ENCODE data around the gene OPTN.
"Not testable (repeated sequence)": the region's sequence is repeated elsewhere in the genome, so short reads cannot be mapped to it uniquely, and the experiment has no call there.

The OPTN gene

GRCh38 chr10:13136651-13137050, 36.7 kb downstream of the OPTN start:
- ATAC-seq: no peak

GRCh38 chr10:13139150-13139549, 39.2 kb downstream of the OPTN start:
- ATAC-seq: no peak

GRCh38 chr10:13139676-13140075, 39.7 kb downstream of the OPTN start:
- ATAC-seq: no peak

- ATAC-seq: no peak
These were observed 40.7 kb downstream of the OPTN start for GRCh38 chr10:13140627-13141190.

- ATAC-seq: no peak
These were observed 43.8 kb downstream of the OPTN start for GRCh38 chr10:13143766-13144165.

GRCh38 chr10:13144814-13145213, 44.9 kb downstream of the OPTN start:
- ATAC-seq: no peak

GRCh38 chr10:13146379-13146778, 46.4 kb downstream of the OPTN start:
- no peak for ATAC-seq

GRCh38 chr10:13147161-13147560, 47.2 kb downstream of the OPTN start:
- no peak for ATAC-seq

GRCh38 chr10:13152296-13152695, 52.3 kb downstream of the OPTN start:
- no peak for ATAC-seq

GRCh38 chr10:13155860-13156259, 55.9 kb downstream of the OPTN start:
- not testable (repeated sequence) for ATAC-seq

- no peak for ATAC-seq
These were observed 58.4 kb downstream of the OPTN start for GRCh38 chr10:13158401-13158800.

GRCh38 chr10:13160934-13161856, 61.2 kb downstream of the OPTN start, which contains the start of gene MCM10:
MCM10 (plus strand) TSS chr10:13161558; CDS start chr10:13164203, 2,645 bp downstream.
- peak; percentile 100 for ATAC-seq

GRCh38 chr10:13161857-13162271, 61.9 kb downstream of the OPTN start:
- no peak for ATAC-seq

- ATAC-seq: no peak
These were observed 63.9 kb downstream of the OPTN start for GRCh38 chr10:13163859-13164258.

- no peak for ATAC-seq
These were observed 65.2 kb downstream of the OPTN start for GRCh38 chr10:13165177-13165576.

- no peak for ATAC-seq
These were observed 67.6 kb downstream of the OPTN start for GRCh38 chr10:13167568-13167967.

GRCh38 chr10:13168781-13169180, 68.8 kb downstream of the OPTN start:
- no peak for ATAC-seq

GRCh38 chr10:13173616-13174015, 73.7 kb downstream of the OPTN start:
- no peak for ATAC-seq

GRCh38 chr10:13180788-13181187, 80.8 kb downstream of the OPTN start:
- ATAC-seq: peak; percentile 72 to 86

- peak; percentile 60 to 62 for ATAC-seq
These were observed 82.5 kb downstream of the OPTN start for GRCh38 chr10:13182424-13182823.

- no peak for ATAC-seq
These were observed 83.7 kb downstream of the OPTN start for GRCh38 chr10:13183625-13184024.

- ATAC-seq: no peak
These were observed 84.3 kb downstream of the OPTN start for GRCh38 chr10:13184276-13184675.

GRCh38 chr10:13184730-13185514, 85.0 kb downstream of the OPTN start:
- ATAC-seq: no peak

Data from activated CD4-positive, CD25-positive, alpha-beta regulatory T cell treated with anti-CD3 and anti-CD28 coated beads, Interleukin-2, amount 50 U/mL, for 24 hours (primary cell).